Measurements from ENCODE around the gene COX20. TPM values are rescaled to one million over a fixed set of nuclear protein-coding genes. Genes with fewer than 3 reads are reported as not detected.

COX20 gene
- total and polyA plus RNA-seq, 10 of the 15 experiments (the other 5 are each of a cell fraction or from before 2014, with no cell fraction given) = 22.8 to 112 (median 52.7) TPM

- TF ChIP-seq ETV6 (conservative IDR thresholded peaks at IDR 0.05 in 1 of 2, IDR thresholded peaks at IDR 0.05 in 1 of 2; ENCODE audit: borderline replicate concordance in 1 of 2, low read depth in 1 of 2) (no peak), SREBF1 (IDR thresholded peaks at IDR 0.05; ENCODE audit: low read length) (no peak), CEBPZ (IDR thresholded peaks at IDR 0.05; ENCODE audit: low read depth, low read length) (no peak)
These were observed 9.0 kb downstream of the COX20 start (continued) for GRCh38 chr1:244844155-244845121.

DNA sequence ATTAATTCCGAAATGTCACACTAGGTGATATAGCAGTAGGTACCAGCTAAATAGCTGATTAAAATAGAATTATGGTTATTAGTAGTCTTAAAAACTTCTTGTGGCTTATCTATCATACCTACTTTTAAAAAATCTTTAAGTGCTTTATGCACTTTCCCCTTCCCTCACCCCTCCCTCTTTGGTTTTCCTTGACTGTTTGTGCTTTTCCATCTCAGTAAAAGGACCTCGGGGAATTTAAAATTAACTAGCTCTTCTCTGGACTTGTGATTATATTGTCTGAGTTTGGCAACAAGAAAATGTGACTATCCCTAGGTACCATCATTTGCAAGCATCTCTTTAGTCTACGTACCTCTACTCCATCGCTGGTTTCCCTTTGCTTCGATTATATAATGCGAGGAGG is 11.2 kb downstream of the COX20 start:
- in situ Hi-C loops (cut with MboI) = no loop called here
- CTCF ChIA-PET = interaction anchor here (1.1 to 1.5 kb wide), 4 partner anchors 9 to 196 kb away, joined by 3 to 9 read pairs (median 5); no protein-coding TSS in a partner anchor
- no peak for ATAC-seq

More for the DNA sequence above, 11.2 kb downstream of the COX20 start:
- intact Hi-C loops (cut with micrococcal nuclease; ENCODE audit: unreplicated experiment) = no loop called here
- H3K27ac ChIP-seq (ENCODE audit: control insufficient read depth, insufficient read depth) = no peak overlapping the region
- BruUV-seq (replicated peaks) = no TSS peak
- no peak overlapping the region for H3K4me2 ChIP-seq (ENCODE audit: control insufficient read depth, insufficient read depth)
- H4K20me1 ChIP-seq (ENCODE audit: control insufficient read depth, insufficient read depth) = no peaks in the 10 kb centered on the region; the same call in 1 of the 2 replicates
- no peak for DNase-seq (ENCODE audit: low read depth, low spot score)
- H3K4me3 ChIP-seq = no peak overlapping the region
- RAD21 ChIA-PET (ENCODE audit: unreplicated experiment) = interaction anchor here (0.8 to 1.8 kb wide), 4 partner anchors 9 to 12 kb away, joined by 3 to 5 read pairs (median 4); no protein-coding TSS in a partner anchor
- H3K36me3 ChIP-seq (ENCODE audit: control insufficient read depth in 2 of 2, insufficient read depth in 2 of 2, low read length in 1 of 2) = peaks cover 3 to 50% of the 10 kb centered on the region in 2 experiments
- SMC1A ChIA-PET (ENCODE audit: uncharacterized antibody, unreplicated experiment) = interaction anchor here (0.9 to 16.8 kb wide), 4 partner anchors 10 to 45 kb away, joined by 3 to 360 read pairs (median 8); partner anchors contain the start of gene HNRNPU
- H3K4me1 ChIP-seq (ENCODE audit: control insufficient read depth, insufficient read depth, low read length) = no peaks in the 10 kb centered on the region
- H3K9ac ChIP-seq (ENCODE audit: control insufficient read depth, insufficient read depth, low read length) = no peak overlapping the region
- no peak for FAIRE-seq
- POLR2A ChIA-PET = interaction anchor here (0.6 to 21.2 kb wide), 3 partner anchors 7 to 25 kb away, joined by 3 to 350 read pairs (median 350); partner anchors contain the start of genes COX20 and HNRNPU
- H3K27me3 ChIP-seq (replicated peaks in 1 of 2; ENCODE audit: control insufficient read depth in 2 of 2, insufficient read depth in 2 of 2, low read length in 1 of 2) = no peaks in the 10 kb centered on the region
- over 99% methylated on average over 6 of the region's 6 CpGs for WGBS (ENCODE audit: insufficient coverage, insufficient replicate concordance, low lambda C conversion rate, missing lambda C conversion rate)
- peaks cover 13% of the 10 kb centered on the region for H3K79me2 ChIP-seq (ENCODE audit: control insufficient read depth, insufficient read depth, low read length)
- no peaks in the 10 kb centered on the region for H3K9me3 ChIP-seq (replicated peaks; ENCODE audit: control insufficient read depth, insufficient read depth, low read length)
- H2AFZ ChIP-seq (ENCODE audit: control insufficient read depth, low read depth, low read length) = no peak overlapping the region
- no peak for TF ChIP-seq NFYB (IDR thresholded peaks at IDR 0.05; ENCODE audit: insufficient read depth, low read depth, low read length)
- no peak for TF ChIP-seq REST (IDR thresholded peaks at IDR 0.05; ENCODE audit: low read depth, low read length)
- TF ChIP-seq FOXM1 (IDR thresholded peaks at IDR 0.05; ENCODE audit: low read depth, low read length) = no peak
- no peak for TF ChIP-seq RB1 (IDR thresholded peaks at IDR 0.05; ENCODE audit: borderline replicate concordance)
- TF ChIP-seq NRF1 (conservative IDR thresholded peaks at IDR 0.05; ENCODE audit: low read depth, low read length) = no peak
- TF ChIP-seq JUND (IDR thresholded peaks at IDR 0.05; ENCODE audit: low read depth, low read length) = no peak
- no peak for TF ChIP-seq POLR2AphosphoS5 (IDR thresholded peaks at IDR 0.05; ENCODE audit: low read length)
- TF ChIP-seq MTA3 (IDR thresholded peaks at IDR 0.05; ENCODE audit: borderline replicate concordance, low read length) = no peak
